ENCODE results near the gene CAPNS1. TPM values are rescaled to one million over a fixed set of nuclear protein-coding genes. Genes with fewer than 3 reads are reported as not detected.

Gene CAPNS1
- total RNA-seq, 1 donor from 2014 or later: 262 TPM

GRCh38 chr19:36115453-36116343 lies 24.2 kb upstream of the CAPNS1 start, which contains the start of gene TBCB:
Gene TBCB (plus strand): TSS chr19:36115468. CDS start chr19:36115561, 93 bp downstream.
- no peak for TF ChIP-seq CTCF (IDR thresholded peaks at IDR 0.05; ENCODE audit: insufficient read depth, low read length, poor library complexity, severe bottlenecking)
- DNase-seq (ENCODE audit: low read depth): no peak
- peak within 1 kb of the TSS; percentile 74 for H3K4me3 ChIP-seq (ENCODE audit: low read depth, low read length)
- no peaks in the 10 kb centered on the region for H3K27me3 ChIP-seq (ENCODE audit: control insufficient read depth, insufficient read depth, low read length)
- H3K36me3 ChIP-seq (ENCODE audit: control insufficient read depth, insufficient read depth, low read length): no peaks in the 10 kb centered on the region

GRCh38 chr19:36116344-36116637 lies 23.6 kb upstream of the CAPNS1 start:
- no peaks in the 10 kb centered on the region for H3K27me3 ChIP-seq (ENCODE audit: control insufficient read depth, insufficient read depth, low read length)
- no peak for TF ChIP-seq CTCF (IDR thresholded peaks at IDR 0.05; ENCODE audit: insufficient read depth, low read length, poor library complexity, severe bottlenecking)
- peak overlapping the region; percentile 74 for H3K4me3 ChIP-seq (ENCODE audit: low read depth, low read length)
- DNase-seq (ENCODE audit: low read depth): no peak
- H3K36me3 ChIP-seq (ENCODE audit: control insufficient read depth, insufficient read depth, low read length): no peaks in the 10 kb centered on the region

- no peaks in the 10 kb centered on the region for H3K27me3 ChIP-seq (ENCODE audit: control insufficient read depth, insufficient read depth, low read length)
- no peak for DNase-seq (ENCODE audit: low read depth)
- H3K36me3 ChIP-seq (ENCODE audit: control insufficient read depth, insufficient read depth, low read length): no peaks in the 10 kb centered on the region
- TF ChIP-seq CTCF (IDR thresholded peaks at IDR 0.05; ENCODE audit: insufficient read depth, low read length, poor library complexity, severe bottlenecking): no peak
- H3K4me3 ChIP-seq (ENCODE audit: low read depth, low read length): no peak overlapping the region
Observed at GRCh38 chr19:36120092-36120983, 19.5 kb upstream of the CAPNS1 start.

GRCh38 chr19:36120984-36121358 lies 18.9 kb upstream of the CAPNS1 start:
- no peaks in the 10 kb centered on the region for H3K27me3 ChIP-seq (ENCODE audit: control insufficient read depth, insufficient read depth, low read length)
- TF ChIP-seq CTCF (IDR thresholded peaks at IDR 0.05; ENCODE audit: insufficient read depth, low read length, poor library complexity, severe bottlenecking): no peak
- H3K4me3 ChIP-seq (ENCODE audit: low read depth, low read length): no peak overlapping the region
- no peak for DNase-seq (ENCODE audit: low read depth)
- no peaks in the 10 kb centered on the region for H3K36me3 ChIP-seq (ENCODE audit: control insufficient read depth, insufficient read depth, low read length)

GRCh38 chr19:36121486-36122124 lies 18.3 kb upstream of the CAPNS1 start:
- Histone ChIP-seq H3K4me3 (ENCODE audit: low read depth, low read length) (no peak overlapping the region), H3K27me3 (ENCODE audit: control insufficient read depth, insufficient read depth, low read length) (no peaks in the 10 kb centered on the region), H3K36me3 (ENCODE audit: control insufficient read depth, insufficient read depth, low read length) (no peaks in the 10 kb centered on the region)
- no peak for DNase-seq (ENCODE audit: low read depth)
- no peak for TF ChIP-seq CTCF (IDR thresholded peaks at IDR 0.05; ENCODE audit: insufficient read depth, low read length, poor library complexity, severe bottlenecking)

All from kidney epithelial cell (primary cell).